HG03097 (cell line): ENCODE data around the gene CD207.
"Not testable (repeated sequence)": the region's sequence is repeated elsewhere in the genome, so short reads cannot be mapped to it uniquely, and the experiment has no call there.

ENCODE experiments used
- ATAC-seq: cut with Tn5 transposase; IDR thresholded peaks from one replicate; pipeline ENCODE4 v1.9.1; 2021; ENCODE audit not compliant: unreplicated experiment, low FRiP score

CD207 gene

GRCh38 chr2:70829916-70830315 is 5.7 kb downstream of the CD207 start:
- ATAC-seq, result no peak

GRCh38 chr2:70828914-70829824 is 6.4 kb downstream of the CD207 start:
- ATAC-seq, result no peak

GRCh38 chr2:70828115-70828514 is 7.5 kb downstream of the CD207 start:
- ATAC-seq, result no peak

- ATAC-seq, result no peak
Measured at GRCh38 chr2:70827388-70827787, 8.2 kb downstream of the CD207 start.

GRCh38 chr2:70826696-70827350 is 8.8 kb downstream of the CD207 start:
- ATAC-seq, result no peak

GRCh38 chr2:70823249-70823648 is 12.4 kb downstream of the CD207 start:
- no peak for ATAC-seq

GRCh38 chr2:70822843-70823242 is 12.8 kb downstream of the CD207 start:
- ATAC-seq, result no peak

GRCh38 chr2:70820499-70820898 is 15.1 kb downstream of the CD207 start, which contains the start of gene CLEC4F:
Gene CLEC4F (minus strand): TSS chr2:70820599. CDS start chr2:70820523, 76 bp downstream.
- ATAC-seq, result no peak

- no peak for ATAC-seq
Measured at GRCh38 chr2:70817284-70817954, 18.2 kb downstream of the CD207 start.

GRCh38 chr2:70816726-70817125 is 18.9 kb downstream of the CD207 start:
- ATAC-seq, result no peak

- ATAC-seq, result no peak
Measured at GRCh38 chr2:70808983-70809958, 26.3 kb downstream of the CD207 start.

GRCh38 chr2:70807828-70808118 is 27.8 kb downstream of the CD207 start:
- no peak for ATAC-seq

- ATAC-seq, result no peak
Measured at GRCh38 chr2:70807102-70807827, 28.4 kb downstream of the CD207 start.

- ATAC-seq, result no peak
Measured at GRCh38 chr2:70806620-70807019, 29.0 kb downstream of the CD207 start.

GRCh38 chr2:70806013-70806412 is 29.6 kb downstream of the CD207 start:
- no peak for ATAC-seq

- ATAC-seq, result no peak
Measured at GRCh38 chr2:70801607-70802263, 33.9 kb downstream of the CD207 start.

GRCh38 chr2:70799706-70800105 is 35.9 kb downstream of the CD207 start:
- no peak for ATAC-seq

- ATAC-seq, result not testable (repeated sequence)
Measured at GRCh38 chr2:70797996-70798395, 37.6 kb downstream of the CD207 start.

- ATAC-seq, result no peak
Measured at GRCh38 chr2:70797506-70797905, 38.1 kb downstream of the CD207 start.
